NOMO-1 treated with dmso at 0.1 percent for 144 hours (cell line): ENCODE measurements around the gene MAPRE3.

Source experiments
- DNase-seq: peaks from one replicate; lab custom pipeline; 2025; ENCODE audit not compliant: unreplicated experiment; lab: John Stamatoyannopoulos, UW

MAPRE3 gene

GRCh38 chr2:26948800-26949199, 21.6 kb upstream of the MAPRE3 start:
- DNase-seq: no peak

DNA sequence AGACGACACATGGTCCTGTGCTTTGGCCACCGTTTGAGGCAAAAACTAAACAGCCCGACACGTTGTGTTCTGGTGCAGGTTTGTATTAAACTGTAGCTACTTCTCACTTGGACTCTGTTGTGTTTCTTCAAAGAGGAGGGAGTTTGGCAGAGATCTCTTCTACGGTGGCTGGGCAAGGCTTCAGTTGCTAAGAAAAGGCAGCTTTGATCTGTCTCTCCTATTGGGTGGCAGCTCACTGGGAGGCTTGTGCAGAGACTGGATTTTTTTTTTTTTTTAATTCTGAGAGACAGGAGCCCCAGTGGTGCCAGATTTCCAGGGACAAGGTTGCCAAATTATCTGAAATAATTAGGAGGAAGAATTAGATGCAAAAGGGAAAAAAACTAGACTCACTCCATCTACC, 20.2 kb upstream of the MAPRE3 start:
- no peak for DNase-seq

- DNase-seq: no peak
Observed at GRCh38 chr2:26951236-26951635, 19.2 kb upstream of the MAPRE3 start.

DNA sequence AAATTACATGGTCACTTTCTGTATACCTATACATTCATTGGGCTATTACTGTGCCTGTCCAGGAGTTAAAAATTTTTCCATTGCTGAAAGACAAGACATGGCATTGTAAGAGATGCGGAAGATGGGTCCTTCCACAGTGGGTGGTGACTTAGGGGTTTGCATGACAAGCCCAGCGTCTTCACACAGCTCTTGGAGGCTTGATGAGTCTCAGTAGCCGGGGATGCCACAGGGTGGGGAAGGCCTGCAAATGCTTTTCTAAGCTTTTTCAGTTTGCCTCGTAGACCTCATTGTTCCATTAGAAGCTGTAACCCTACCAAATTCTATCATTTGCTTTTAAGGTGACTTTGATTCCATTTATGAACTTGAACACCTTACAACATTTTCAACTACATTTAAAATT, 18.1 kb upstream of the MAPRE3 start:
- DNase-seq: no peak

- DNase-seq: no peak
Observed at GRCh38 chr2:26954135-26954534, 16.3 kb upstream of the MAPRE3 start.

DNA sequence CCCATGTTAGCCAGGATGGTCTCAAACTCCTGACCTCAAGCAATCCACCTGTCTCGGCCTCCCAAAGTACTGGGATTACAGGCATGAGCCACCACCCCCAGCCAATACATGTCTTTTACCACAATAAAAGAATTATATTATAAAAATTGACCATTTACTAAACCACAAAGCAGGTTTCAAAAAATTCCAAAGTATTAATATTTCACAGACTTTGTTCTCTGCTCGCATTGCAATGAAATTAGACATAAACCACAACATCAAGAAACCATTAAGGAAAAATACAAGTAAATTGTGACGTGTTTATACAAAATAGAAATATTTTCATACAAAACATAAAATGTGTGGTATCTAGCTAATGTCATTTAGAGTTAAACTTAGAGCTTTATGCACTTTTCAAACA, 13.4 kb upstream of the MAPRE3 start:
- no peak for DNase-seq

GRCh38 chr2:26957534-26957933, 12.9 kb upstream of the MAPRE3 start:
- DNase-seq: no peak

DNA sequence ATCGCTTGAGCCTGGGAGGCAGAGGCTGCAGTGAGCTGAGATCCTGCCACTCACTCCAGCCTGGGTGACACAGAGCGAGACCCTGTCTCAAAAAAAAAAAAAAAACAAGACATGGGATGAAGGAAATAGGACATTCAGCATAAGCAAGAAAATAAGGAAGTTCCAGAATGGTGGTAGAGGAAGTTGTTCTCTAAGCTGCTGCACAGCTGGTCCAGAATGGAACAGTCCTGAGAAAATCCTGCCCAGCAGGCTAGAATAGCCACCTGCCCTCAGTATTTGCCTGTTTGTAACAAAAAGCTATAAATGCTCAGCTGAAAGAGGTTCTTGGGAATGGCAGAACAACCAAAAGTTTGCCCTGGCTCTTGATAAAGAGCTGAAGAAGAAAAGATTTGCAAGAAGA, 11.1 kb upstream of the MAPRE3 start:
- DNase-seq: no peak

DNA sequence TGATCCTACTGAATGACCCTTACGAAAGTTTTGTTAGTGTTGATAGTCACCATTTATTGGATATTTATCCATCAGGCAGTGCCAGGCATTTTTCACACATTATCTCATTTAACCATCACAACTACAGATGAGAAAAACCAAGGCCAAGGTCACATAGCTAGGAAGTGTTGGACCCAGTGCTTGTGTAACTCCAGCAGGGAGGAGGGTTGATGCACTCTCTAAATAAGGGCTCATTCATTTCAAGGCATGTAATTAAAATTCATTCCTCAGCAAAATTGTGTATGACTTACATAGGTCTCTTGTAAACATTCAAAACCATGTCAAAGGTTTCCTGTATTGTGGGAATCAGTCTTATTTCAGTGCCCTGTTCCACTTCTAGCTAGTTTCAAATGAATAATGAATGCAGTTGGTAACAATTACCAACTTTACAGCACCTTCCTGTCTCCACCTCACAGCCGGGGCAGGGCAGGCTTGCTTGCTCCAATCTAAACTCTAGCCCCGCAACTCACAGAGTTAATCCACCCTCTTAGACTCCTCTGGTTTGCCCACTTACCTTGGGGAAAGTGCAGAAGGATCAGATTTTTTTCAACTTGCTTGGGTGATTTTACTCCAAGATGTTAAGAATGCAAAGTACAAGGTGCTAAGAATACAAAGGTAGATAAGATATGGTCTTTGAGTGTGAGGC, 5.8 kb upstream of the MAPRE3 start:
- DNase-seq: no peak

DNA sequence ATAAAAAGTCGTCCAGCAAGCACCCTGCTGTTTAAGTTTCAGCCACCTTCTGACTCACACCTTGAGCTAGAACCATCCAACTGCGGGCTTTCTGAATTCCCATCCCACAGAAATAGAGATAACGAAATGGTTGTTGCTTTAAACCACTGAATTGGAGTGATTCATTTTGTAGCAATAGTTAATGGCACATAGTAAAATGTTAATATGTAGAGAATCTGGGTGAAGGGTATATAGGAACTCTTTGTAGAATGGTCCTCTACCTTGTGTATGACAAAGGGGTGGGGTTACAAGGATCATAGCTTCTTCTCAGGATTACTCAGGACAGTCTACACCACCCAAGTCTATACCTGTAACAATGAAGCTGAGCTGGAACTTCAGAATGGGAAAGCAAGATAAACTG, 2.4 kb upstream of the MAPRE3 start:
- DNase-seq: no peak

- DNase-seq: no peak
Observed at GRCh38 chr2:26969077-26969844, 1.2 kb upstream of the MAPRE3 start.

DNA sequence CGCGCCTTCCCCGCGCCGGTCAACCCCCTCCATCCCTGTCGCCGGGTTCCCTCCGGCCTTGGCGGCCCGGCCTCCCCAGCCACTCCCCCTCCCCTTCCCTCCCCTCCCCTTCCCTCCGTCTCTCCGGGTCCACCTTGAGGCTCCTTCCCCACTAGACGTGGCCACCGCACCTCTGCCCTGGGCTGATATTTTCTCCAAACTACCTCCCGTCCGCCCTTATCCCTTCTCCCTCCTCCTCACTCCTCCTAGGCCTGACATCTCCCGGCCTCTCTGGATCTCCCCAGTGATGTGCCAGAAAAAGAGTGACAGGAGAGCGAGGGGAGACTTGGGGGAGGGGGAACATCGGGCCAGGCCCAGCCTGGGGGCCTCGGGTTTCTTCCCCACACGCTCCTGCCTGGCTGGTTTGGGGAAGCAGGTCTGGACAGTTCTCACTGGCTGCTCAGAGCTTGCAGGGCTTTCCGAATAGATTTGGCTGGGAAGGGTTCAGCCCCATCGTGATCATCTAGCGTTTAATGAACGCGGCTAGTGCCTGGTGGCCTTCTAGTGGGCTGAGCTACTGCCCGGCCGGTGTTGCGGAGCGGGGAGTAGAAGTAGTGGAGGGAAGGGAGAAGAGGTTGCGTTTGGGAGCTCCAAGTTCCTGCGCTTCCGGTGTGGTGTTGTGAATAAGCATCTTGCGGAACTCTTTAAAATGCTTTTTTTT, 641 bp downstream of the MAPRE3 start:
- DNase-seq: no peak

DNA sequence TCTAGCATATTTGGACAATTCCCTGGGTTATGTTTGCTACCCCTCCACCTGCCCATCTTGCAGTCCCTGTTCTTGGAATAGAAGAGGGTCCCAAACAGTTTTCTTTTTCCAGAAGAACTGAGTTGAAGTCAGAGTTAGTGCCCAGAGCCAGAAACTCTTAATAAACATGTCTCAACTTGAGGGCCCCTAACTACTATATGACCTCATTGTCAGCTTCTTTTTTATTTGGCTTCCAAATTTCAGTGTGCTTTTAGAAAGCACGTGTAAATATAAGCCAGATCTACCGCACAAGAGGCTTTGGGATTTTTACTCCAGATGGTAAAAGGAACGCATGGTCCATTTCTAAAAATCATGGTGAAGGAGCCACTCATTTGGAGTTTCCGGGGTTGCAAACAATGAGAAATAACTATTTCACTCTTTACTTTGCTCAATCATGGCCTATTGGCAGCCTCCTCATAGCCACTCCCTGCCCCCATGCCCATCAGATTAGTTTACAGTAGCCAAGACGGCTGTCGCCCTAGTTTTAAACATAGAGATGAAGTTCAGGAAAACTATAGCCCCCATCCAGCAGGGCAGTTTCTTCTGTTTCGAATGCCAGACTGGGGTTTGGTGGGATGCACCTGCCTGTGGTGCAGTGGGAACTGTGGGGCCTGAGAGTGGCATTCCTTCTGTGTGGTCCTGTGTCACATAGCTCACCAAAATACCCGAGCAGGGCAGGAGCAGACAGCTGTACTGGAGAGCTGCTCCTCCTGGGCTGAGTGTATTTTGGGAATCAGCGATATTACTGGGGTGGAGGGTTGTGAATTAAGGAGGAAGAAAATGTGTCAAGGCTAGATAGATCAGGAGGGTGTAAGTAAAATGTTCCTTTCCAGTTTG, 1.7 kb downstream of the MAPRE3 start:
- no peak for DNase-seq

DNA sequence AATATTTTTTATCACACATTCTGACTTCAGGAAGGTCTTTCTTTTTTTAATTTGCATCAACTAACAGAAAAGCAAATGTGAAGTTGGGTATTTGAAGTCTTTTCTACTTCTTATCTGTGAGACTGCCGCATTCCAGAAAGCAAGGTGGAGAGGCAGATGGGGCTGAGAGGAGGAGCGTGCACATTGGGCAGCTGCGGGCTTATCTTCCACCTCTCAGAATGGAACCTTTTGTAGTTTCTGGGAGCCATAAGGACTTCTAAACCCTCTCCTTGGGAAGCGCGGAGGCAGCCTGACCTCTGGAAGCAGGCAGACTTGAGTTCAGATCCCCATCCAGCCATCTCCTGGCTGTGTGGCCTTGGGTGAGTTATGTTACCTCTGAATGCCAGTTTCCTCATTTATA, 3.9 kb downstream of the MAPRE3 start:
- DNase-seq: no peak

- no peak for DNase-seq
Observed at GRCh38 chr2:26975102-26975501, 4.7 kb downstream of the MAPRE3 start.

DNA sequence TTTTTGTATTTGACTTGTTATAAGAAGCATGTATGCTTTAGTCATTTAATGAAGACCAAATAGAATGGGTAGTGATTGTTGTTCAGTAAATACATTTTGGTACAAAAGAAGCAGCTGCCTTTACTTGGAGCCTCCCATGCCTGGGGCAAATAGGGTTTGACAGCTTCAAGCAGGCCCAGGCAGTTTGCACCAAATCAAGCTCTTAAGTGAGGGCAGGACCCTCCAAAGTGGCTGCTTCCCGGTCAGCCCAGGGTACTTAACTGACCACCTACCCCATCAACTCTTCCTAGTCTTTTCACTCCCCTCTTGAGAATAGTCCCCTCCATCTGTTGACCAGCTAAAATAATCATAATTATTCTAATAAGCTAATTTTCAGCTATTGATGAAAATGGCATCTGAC, 5.2 kb downstream of the MAPRE3 start:
- DNase-seq: no peak

DNA sequence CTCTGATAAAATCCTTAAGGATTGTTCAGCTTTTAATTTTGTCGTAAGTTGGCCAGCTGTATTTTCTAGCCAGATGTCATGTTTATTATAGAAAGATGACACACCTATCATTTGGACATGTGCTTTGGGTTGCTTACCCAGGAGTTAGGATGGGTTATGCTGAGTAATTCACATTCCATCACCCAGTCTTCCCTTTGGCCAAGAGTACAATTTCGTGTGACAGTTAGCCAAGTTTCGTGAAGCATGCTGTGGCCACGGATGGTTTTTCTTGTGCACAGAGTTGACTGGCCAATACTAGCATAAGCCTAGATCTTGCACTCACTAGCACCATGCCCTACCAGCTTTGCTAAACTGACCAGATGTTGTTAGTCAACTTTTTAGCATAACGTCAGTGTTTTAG, 5.8 kb downstream of the MAPRE3 start:
- DNase-seq: no peak

GRCh38 chr2:26977012-26977411, 6.6 kb downstream of the MAPRE3 start:
- no peak for DNase-seq

DNA sequence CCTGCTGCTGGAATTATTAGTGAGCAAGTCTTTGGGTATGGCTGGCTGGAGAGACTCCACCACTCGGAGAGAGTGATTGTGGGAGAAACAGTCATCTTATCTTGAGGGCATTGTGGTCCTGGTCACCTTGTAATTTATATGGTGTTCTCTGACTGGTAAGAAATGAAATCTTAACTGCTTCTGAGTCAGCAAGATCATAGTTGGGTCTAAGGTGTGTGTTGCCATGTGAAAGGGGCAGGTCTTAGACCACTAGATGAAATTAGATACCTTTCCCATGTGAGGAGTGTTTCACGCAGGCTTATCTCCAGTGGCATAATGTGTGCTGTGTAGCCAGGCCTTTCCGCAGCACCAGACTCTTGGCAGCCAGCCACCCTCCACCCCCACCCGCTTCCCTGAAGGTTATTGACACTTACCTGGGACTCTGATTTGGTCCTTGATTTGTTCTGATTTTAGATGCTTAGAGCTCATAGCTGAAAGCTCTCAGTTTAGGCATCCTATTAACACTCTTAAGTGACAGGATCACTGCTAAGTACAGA, 7.7 kb downstream of the MAPRE3 start:
- no peak for DNase-seq

DNA sequence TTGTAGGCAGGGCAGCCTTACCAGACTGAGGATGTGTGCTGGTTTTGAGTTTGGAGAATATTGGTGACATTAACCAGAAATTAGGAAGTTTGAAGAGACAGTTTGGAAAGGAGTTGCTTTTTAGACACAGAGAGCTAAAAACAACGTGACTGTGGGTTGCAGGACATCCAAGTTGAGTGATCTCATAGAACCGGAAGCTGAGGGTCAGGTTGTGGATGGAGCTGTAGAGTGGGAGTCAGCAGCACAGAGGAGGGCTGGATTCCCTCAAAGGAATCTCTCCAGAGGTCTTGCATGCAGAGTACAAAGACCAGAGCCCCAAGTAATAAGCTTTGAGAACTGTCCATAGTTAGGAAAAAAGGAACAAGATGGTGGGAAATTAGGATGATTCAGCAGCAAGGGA, 9.3 kb downstream of the MAPRE3 start:
- DNase-seq: no peak

GRCh38 chr2:26980971-26981370, 10.5 kb downstream of the MAPRE3 start:
- no peak for DNase-seq
